ENCODE measurements around the gene VGLL4.
"Not testable (repeated sequence)": the region's sequence is repeated elsewhere in the genome, so short reads cannot be mapped to it uniquely, and the experiment has no call there.

The VGLL4 gene

GRCh38 chr3:11582191-11582968 is 61.3 kb downstream of the VGLL4 start:
- DNase-seq: no peak

GRCh38 chr3:11581237-11582190 is 62.2 kb downstream of the VGLL4 start:
- no peak for DNase-seq

GRCh38 chr3:11580645-11581044 is 63.1 kb downstream of the VGLL4 start:
- no peak for DNase-seq

- DNase-seq: no peak
Measured at GRCh38 chr3:11578169-11578568, 65.5 kb downstream of the VGLL4 start.

- DNase-seq: no peak
Measured at GRCh38 chr3:11576453-11576852, 67.3 kb downstream of the VGLL4 start.

- DNase-seq: no peak
Measured at GRCh38 chr3:11575677-11576076, 68.0 kb downstream of the VGLL4 start.

- DNase-seq: no peak
Measured at GRCh38 chr3:11574981-11575669, 68.6 kb downstream of the VGLL4 start.

GRCh38 chr3:11572660-11573059 is 71.1 kb downstream of the VGLL4 start:
- not testable (repeated sequence) for DNase-seq

GRCh38 chr3:11570789-11571495 is 72.8 kb downstream of the VGLL4 start:
- DNase-seq: peak; percentile 50 to 52

GRCh38 chr3:11570251-11570650 is 73.5 kb downstream of the VGLL4 start:
- DNase-seq: no peak

GRCh38 chr3:11569156-11569741 is 74.5 kb downstream of the VGLL4 start:
- DNase-seq: no peak

- DNase-seq: no peak
Measured at GRCh38 chr3:11568503-11569155, 75.1 kb downstream of the VGLL4 start.

- DNase-seq: no peak
Measured at GRCh38 chr3:11567516-11568467, 75.9 kb downstream of the VGLL4 start.

- DNase-seq: no peak
Measured at GRCh38 chr3:11566916-11567315, 76.8 kb downstream of the VGLL4 start.

GRCh38 chr3:11566478-11566877 is 77.2 kb downstream of the VGLL4 start:
- no peak for DNase-seq

- no peak for DNase-seq
Measured at GRCh38 chr3:11565932-11566331, 77.8 kb downstream of the VGLL4 start.

- DNase-seq: no peak
Measured at GRCh38 chr3:11565492-11565891, 78.2 kb downstream of the VGLL4 start.

- DNase-seq: no peak
Measured at GRCh38 chr3:11565072-11565471, 78.6 kb downstream of the VGLL4 start.

GRCh38 chr3:11564577-11565001 is 79.1 kb downstream of the VGLL4 start:
- no peak for DNase-seq

- no peak for DNase-seq
Measured at GRCh38 chr3:11563865-11564185, 79.9 kb downstream of the VGLL4 start.
